ENCODE results near the gene ZNF346.
A peak's percentile ranks its signal among the peaks of the same experiment; 100 is the strongest.
"Not testable (repeated sequence)": the region's sequence is repeated elsewhere in the genome, so short reads cannot be mapped to it uniquely, and the experiment has no call there.

Gene ZNF346

GRCh38 chr5:176995896-176996767 lies 26.4 kb upstream of the ZNF346 start:
- no peaks in the 10 kb centered on the region for H3K79me1 ChIP-seq (ENCODE audit: low read length)
- no peak overlapping the region for H4K91ac ChIP-seq (ENCODE audit: low read depth, low read length)
- no peaks in the 10 kb centered on the region for H3K4me1 ChIP-seq (ENCODE audit: control insufficient read depth in 1 of 2, insufficient read depth in 2 of 2, low read length in 2 of 2)
- peak in 1 of 2 donors; percentile 64 for DNase-seq
- H3K4ac ChIP-seq (ENCODE audit: low read depth, low read length), result no peak overlapping the region
- no peak overlapping the region for H2AK5ac ChIP-seq (ENCODE audit: low read length)
- no peak overlapping the region for H2BK5ac ChIP-seq (ENCODE audit: low read depth, low read length, poor library complexity)
- H3K9me3 ChIP-seq (ENCODE audit: insufficient read depth, low read depth, low read length), result no peaks in the 10 kb centered on the region
- no peak overlapping the region for H3K27ac ChIP-seq (ENCODE audit: low read depth, low read length)
- no peak overlapping the region for H3K4me2 ChIP-seq (ENCODE audit: low read length)
- H4K12ac ChIP-seq (ENCODE audit: low read depth, low read length), result no peak overlapping the region
- H3K23ac ChIP-seq (ENCODE audit: low read length), result no peak overlapping the region
- no peak overlapping the region for H4K8ac ChIP-seq (ENCODE audit: low read depth, low read length)
- H3K36me3 ChIP-seq (ENCODE audit: control insufficient read depth in 1 of 2, insufficient read depth in 2 of 2, low read length in 2 of 2), result peaks cover 0 to 2% of the 10 kb centered on the region in 2 experiments
- no peak overlapping the region for H3K4me3 ChIP-seq (ENCODE audit: low read depth, low read length)
- H2BK12ac ChIP-seq (ENCODE audit: low read length), result no peak overlapping the region
- H3K9ac ChIP-seq (ENCODE audit: low read length), result no peak overlapping the region
- H3K14ac ChIP-seq (ENCODE audit: low read length), result no peak overlapping the region
- H2AFZ ChIP-seq (ENCODE audit: insufficient read depth, low read length, poor library complexity), result no peak overlapping the region
- WGBS (ENCODE audit: extremely low coverage, insufficient coverage, insufficient read length), result no CpG with 5 or more reads among the region's 4 CpGs
- H3K27me3 ChIP-seq (ENCODE audit: insufficient read depth, low read length), result no peaks in the 10 kb centered on the region
- H2BK120ac ChIP-seq (ENCODE audit: insufficient read depth, low read length, poor library complexity), result no peak overlapping the region
- no peak overlapping the region for H3K18ac ChIP-seq (ENCODE audit: low read length)
- H3K79me2 ChIP-seq (ENCODE audit: control insufficient read depth, insufficient read depth, low read length, poor library complexity), result peaks cover 2% of the 10 kb centered on the region

- H3K23ac ChIP-seq (ENCODE audit: low read length), result no peak overlapping the region
- H3K4ac ChIP-seq (ENCODE audit: low read depth, low read length), result no peak overlapping the region
- H4K12ac ChIP-seq (ENCODE audit: low read depth, low read length), result no peak overlapping the region
- WGBS (ENCODE audit: extremely low coverage, insufficient coverage, insufficient read length), result no CpG with 5 or more reads among the region's 5 CpGs
- H3K36me3 ChIP-seq (ENCODE audit: control insufficient read depth in 1 of 2, insufficient read depth in 2 of 2, low read length in 2 of 2), result peaks cover 0 to 2% of the 10 kb centered on the region in 2 experiments
- no peaks in the 10 kb centered on the region for H3K27me3 ChIP-seq (ENCODE audit: insufficient read depth, low read length)
- no peak overlapping the region for H2BK120ac ChIP-seq (ENCODE audit: insufficient read depth, low read length, poor library complexity)
- no peak overlapping the region for H3K9ac ChIP-seq (ENCODE audit: low read length)
- no peak for DNase-seq
- H2BK5ac ChIP-seq (ENCODE audit: low read depth, low read length, poor library complexity), result no peak overlapping the region
- H3K4me3 ChIP-seq (ENCODE audit: low read depth, low read length), result no peak overlapping the region
- H3K14ac ChIP-seq (ENCODE audit: low read length), result no peak overlapping the region
- peaks cover 2% of the 10 kb centered on the region for H3K79me2 ChIP-seq (ENCODE audit: control insufficient read depth, insufficient read depth, low read length, poor library complexity)
- H3K4me1 ChIP-seq (ENCODE audit: control insufficient read depth in 1 of 2, insufficient read depth in 2 of 2, low read length in 2 of 2), result no peaks in the 10 kb centered on the region
- H3K18ac ChIP-seq (ENCODE audit: low read length), result no peak overlapping the region
- H2AFZ ChIP-seq (ENCODE audit: insufficient read depth, low read length, poor library complexity), result no peak overlapping the region
- H2BK12ac ChIP-seq (ENCODE audit: low read length), result no peak overlapping the region
- no peak overlapping the region for H3K4me2 ChIP-seq (ENCODE audit: low read length)
- H3K9me3 ChIP-seq (ENCODE audit: insufficient read depth, low read depth, low read length), result no peaks in the 10 kb centered on the region
- no peak overlapping the region for H4K91ac ChIP-seq (ENCODE audit: low read depth, low read length)
- no peak overlapping the region for H3K27ac ChIP-seq (ENCODE audit: low read depth, low read length)
- H2AK5ac ChIP-seq (ENCODE audit: low read length), result no peak overlapping the region
- no peaks in the 10 kb centered on the region for H3K79me1 ChIP-seq (ENCODE audit: low read length)
- no peak overlapping the region for H4K8ac ChIP-seq (ENCODE audit: low read depth, low read length)
Observed at GRCh38 chr5:176996780-176997179, 25.7 kb upstream of the ZNF346 start.

- Histone ChIP-seq H4K91ac (ENCODE audit: low read depth, low read length) (no peak overlapping the region), H3K4me1 (ENCODE audit: control insufficient read depth in 1 of 2, insufficient read depth in 2 of 2, low read length in 2 of 2) (peaks cover 0 to 2% of the 10 kb centered on the region in 2 experiments)
- WGBS (ENCODE audit: extremely low coverage, insufficient coverage, insufficient read length), result no CpG with 5 or more reads among the region's 5 CpGs
Observed at GRCh38 chr5:176998828-176999227, 23.7 kb upstream of the ZNF346 start.

GRCh38 chr5:176999526-176999925 lies 23.0 kb upstream of the ZNF346 start:
- H3K4me1 ChIP-seq (ENCODE audit: control insufficient read depth in 1 of 2, insufficient read depth in 2 of 2, low read length in 2 of 2); H2BK120ac ChIP-seq (ENCODE audit: insufficient read depth, low read length, poor library complexity); H4K8ac ChIP-seq (ENCODE audit: low read depth, low read length); H3K18ac ChIP-seq (ENCODE audit: low read length); H3K36me3 ChIP-seq (ENCODE audit: control insufficient read depth in 1 of 2, insufficient read depth in 2 of 2, low read length in 2 of 2); H2BK12ac ChIP-seq (ENCODE audit: low read length); DNase-seq; H3K9me3 ChIP-seq (ENCODE audit: insufficient read depth, low read depth, low read length); H2AK5ac ChIP-seq (ENCODE audit: low read length); H3K4me3 ChIP-seq (ENCODE audit: low read depth, low read length); H3K27ac ChIP-seq (ENCODE audit: low read depth, low read length); H3K79me1 ChIP-seq (ENCODE audit: low read length); H3K4ac ChIP-seq (ENCODE audit: low read depth, low read length); H2AFZ ChIP-seq (ENCODE audit: insufficient read depth, low read length, poor library complexity); H4K12ac ChIP-seq (ENCODE audit: low read depth, low read length); H3K23ac ChIP-seq (ENCODE audit: low read length); H2BK5ac ChIP-seq (ENCODE audit: low read depth, low read length, poor library complexity); H3K4me2 ChIP-seq (ENCODE audit: low read length); H3K27me3 ChIP-seq (ENCODE audit: insufficient read depth, low read length); H3K79me2 ChIP-seq (ENCODE audit: control insufficient read depth, insufficient read depth, low read length, poor library complexity); H3K9ac ChIP-seq (ENCODE audit: low read length); H3K14ac ChIP-seq (ENCODE audit: low read length); H4K91ac ChIP-seq (ENCODE audit: low read depth, low read length): not testable (repeated sequence)

More at GRCh38 chr5:176998828-176999227, 23.7 kb upstream of the ZNF346 start:
- Histone ChIP-seq H3K18ac (ENCODE audit: low read length) (no peak overlapping the region), H3K9ac (ENCODE audit: low read length) (no peak overlapping the region), H2BK5ac (ENCODE audit: low read depth, low read length, poor library complexity) (no peak overlapping the region), H4K8ac (ENCODE audit: low read depth, low read length) (no peak overlapping the region), H3K79me1 (ENCODE audit: low read length) (no peaks in the 10 kb centered on the region), H2BK120ac (ENCODE audit: insufficient read depth, low read length, poor library complexity) (no peak overlapping the region), H3K4me3 (ENCODE audit: low read depth, low read length) (no peak overlapping the region), H3K4ac (ENCODE audit: low read depth, low read length) (no peak overlapping the region), H3K36me3 (ENCODE audit: control insufficient read depth in 1 of 2, insufficient read depth in 2 of 2, low read length in 2 of 2) (peaks cover 0 to 2% of the 10 kb centered on the region in 2 experiments), H2AK5ac (ENCODE audit: low read length) (no peak overlapping the region), H2BK12ac (ENCODE audit: low read length) (no peak overlapping the region), H3K4me2 (ENCODE audit: low read length) (no peak overlapping the region), H3K27ac (ENCODE audit: low read depth, low read length) (no peak overlapping the region), H3K14ac (ENCODE audit: low read length) (no peak overlapping the region), H4K12ac (ENCODE audit: low read depth, low read length) (no peak overlapping the region), H3K79me2 (ENCODE audit: control insufficient read depth, insufficient read depth, low read length, poor library complexity) (peaks cover 1% of the 10 kb centered on the region), H2AFZ (ENCODE audit: insufficient read depth, low read length, poor library complexity) (no peak overlapping the region), H3K9me3 (ENCODE audit: insufficient read depth, low read depth, low read length) (no peaks in the 10 kb centered on the region), H3K27me3 (ENCODE audit: insufficient read depth, low read length) (no peaks in the 10 kb centered on the region), H3K23ac (ENCODE audit: low read length) (no peak overlapping the region)
- DNase-seq, result no peak

All from trophoblast cell (in vitro differentiated cells and primary cell).